ENCODE results near the gene ZNF845.
A peak's percentile ranks its signal among the peaks of the same experiment; 100 is the strongest.
"Not testable (repeated sequence)": the region's sequence is repeated elsewhere in the genome, so short reads cannot be mapped to it uniquely, and the experiment has no call there.

Gene ZNF845

DNA sequence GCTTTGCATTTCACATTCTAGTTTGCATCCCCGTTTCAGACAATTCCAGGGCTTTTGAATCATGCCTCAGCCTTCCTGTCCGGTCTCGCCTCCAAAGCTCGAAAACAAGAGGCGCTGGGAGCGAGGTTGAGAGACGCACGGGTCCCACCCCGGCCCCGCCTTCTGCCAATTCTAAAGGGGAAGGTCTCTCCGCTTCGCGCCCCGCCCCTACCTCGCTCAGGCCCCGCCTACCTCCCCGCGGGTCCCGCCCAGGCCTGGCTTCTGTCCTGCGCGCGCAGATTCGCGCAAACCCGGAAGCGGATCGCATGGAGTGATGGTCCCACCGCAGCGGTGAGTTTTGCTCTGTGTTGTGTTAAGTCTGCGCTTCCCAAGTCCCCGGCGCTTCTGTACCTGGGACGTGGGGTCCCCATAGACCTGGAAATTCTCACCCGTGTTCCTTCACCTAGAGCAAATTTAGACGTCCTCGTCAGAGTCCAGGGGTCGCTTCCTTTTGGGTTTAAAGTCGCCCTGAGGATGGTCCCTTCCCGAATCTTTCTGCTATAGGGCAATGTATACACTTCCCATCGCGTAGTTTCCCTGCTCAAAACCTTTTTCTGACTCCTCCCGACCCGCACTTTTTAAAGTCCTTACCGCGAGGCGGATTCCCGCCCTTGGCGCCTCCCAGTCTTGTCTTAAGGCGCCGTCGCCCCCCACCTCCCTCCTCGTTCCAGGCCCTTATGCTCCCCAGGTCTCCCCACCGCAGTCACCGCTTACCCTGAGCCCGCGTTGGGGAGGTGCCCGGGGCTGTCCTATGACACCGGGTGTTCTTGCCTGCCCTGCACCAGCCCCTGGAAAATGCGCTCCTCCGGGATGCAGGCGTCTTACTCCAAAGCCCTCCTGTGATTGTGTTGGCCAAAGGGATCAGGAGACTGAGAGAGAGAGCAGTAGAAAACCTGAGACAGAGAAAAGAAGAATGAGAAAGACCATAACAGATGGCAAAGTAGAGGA lies at the start of gene ZNF845:
Gene ZNF845 (plus strand): TSS at position 287 of the 987 bp plus-strand sequence. CDS start 7,559 bp downstream, outside the sequence.
- DNase-seq: peak; percentile 91

DNA sequence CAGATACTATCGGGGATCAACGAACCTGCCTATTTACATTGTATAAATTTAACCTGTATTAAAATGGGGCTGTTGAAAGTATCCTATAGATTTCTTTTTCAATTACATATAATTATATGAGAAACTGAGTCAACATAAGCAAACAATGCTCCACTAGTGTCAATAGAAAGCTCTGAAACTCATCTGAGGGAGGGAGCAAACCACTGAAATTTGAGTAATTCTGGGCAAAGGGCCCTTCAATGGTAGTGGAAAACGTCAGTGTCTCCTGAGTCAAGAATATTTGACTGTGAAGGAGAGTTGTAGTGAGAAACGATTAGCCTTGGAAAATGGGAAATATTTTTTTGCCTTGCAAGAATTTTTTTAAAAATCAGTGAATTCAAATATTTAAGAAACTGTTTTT lies 48.5 kb upstream of the ZNF845 start:
- no peak for DNase-seq

DNA sequence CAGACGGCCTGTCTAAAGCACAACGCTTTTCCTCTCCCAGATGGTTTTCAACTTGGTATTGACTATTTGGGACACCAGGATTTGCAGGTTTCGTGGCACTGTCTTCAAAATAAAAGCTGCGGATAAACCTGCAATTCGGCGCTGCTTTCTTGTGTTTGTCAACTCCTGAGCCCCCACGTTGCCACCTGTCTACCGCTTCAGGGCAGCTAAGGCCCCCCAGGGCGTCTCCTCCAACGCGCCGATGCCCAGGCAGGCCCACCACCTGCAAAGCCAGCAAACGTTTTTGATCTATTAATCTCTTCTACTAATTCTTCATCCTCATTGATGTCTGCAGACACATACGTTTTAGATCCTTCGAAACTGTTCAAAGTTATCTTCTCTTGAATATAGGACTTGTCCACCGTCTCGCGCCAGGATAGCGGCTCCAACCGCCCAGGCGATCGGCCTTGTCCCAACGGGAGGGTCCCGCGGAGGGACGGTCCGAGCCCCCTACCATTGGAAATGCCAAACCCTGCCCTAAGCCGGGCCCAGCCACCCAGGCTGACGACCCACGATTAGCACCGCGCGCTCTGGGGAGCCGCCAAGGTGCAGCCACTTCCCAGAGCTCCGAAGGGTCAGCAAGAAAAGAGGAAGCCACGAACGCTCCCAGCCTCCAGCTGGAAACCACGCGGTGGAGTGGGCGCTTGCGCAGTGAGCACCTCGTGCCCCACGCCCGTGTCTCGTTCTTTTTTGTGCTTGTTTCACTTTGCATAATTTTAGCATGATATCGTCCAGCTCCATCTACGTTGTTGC lies 42.6 kb upstream of the ZNF845 start:
- no peak for DNase-seq

DNA sequence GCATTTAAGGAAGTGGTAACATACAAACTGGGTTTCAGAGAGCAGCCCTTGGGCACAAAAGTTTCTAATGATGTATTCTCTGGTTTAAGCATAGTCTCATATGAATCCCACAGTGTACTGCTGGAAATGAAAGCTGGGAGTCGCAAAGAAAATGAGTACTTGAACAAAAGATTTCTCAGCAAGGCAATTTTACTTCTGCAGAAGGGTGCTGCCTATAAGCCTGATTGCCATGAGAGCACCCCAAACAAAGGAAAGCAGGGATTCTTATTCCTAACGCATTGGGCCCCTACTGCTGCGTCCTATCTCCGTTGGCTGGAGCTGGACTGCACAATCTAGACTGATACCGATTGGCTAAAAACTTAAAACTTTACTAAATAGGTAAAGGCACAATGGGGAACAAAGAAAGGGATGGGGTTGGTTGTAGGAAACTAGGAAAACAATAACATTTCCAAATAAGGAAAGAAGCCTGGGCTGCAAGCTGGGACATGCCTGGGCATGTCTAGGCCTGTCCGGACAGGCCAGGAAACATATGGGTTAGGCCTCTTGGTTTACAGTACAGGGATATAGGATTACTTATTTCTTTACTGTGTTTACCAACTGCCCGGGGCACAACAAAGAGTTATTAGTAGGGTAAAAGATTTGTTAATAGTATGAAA lies 38.6 kb upstream of the ZNF845 start:
- peak; percentile 0 for DNase-seq

DNA sequence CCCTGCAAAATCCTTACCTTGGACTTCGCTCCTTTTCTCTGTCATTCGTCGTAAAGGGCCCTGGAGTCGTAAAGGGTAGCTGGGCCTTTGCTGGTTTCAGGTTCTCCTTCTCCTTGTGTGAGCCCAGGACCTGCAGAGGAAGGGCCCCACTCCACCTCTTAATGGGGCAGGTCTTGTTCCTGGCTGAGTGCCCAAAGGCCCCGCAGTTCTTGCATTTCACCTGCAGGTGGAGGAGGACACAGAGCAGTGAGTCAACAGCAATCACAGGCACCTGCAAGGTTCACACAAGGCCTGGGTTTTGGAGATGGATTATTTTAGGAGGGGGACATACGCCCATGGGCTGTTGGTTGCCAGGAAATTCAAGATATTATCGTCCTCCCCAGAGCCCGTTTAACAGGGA lies 32.2 kb upstream of the ZNF845 start:
- not testable (repeated sequence) for DNase-seq

DNA sequence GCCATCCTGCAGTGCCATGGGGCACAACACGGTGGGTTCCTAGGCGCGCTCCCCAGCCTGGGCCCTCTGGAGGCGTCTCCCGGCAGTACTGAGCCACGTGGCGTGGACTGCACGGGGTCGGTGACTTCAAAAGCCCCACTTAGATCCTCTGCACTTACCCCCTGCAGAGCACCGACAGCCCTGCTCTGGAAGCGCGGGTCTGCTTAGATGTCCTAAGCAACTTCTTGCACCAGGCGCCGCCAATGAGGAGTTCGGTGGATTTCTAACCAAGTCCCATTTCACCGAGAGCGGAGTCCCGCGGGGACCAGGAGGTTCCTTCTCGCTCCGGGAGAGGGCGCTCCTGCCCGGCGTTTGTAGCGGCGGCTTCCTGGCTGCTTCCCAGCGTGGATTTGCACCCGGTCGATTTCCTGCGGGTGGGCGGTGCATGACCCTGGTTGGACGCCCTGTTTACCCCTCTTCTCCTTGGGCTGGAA lies 25.2 kb upstream of the ZNF845 start:
- DNase-seq: no peak

DNA sequence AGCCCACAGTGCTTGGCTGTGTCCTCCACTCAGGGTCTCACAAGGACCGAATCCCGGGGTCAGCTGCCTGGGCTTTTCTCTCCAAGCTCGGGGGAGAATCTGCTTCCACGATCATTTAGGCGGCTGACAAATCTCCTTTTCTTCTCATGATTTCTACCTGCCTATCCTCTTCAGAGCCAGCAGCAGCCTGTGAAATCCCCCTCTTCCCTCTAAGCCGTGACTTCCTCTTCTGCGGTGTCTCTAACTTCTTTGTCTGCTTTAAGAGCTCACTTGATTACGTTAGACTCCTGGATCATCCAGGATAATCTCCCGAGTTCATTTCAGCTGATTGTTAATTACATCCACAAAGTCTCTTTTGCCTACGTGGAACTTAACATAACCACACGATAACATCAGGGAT lies 22.5 kb upstream of the ZNF845 start:
- no peak for DNase-seq

DNA sequence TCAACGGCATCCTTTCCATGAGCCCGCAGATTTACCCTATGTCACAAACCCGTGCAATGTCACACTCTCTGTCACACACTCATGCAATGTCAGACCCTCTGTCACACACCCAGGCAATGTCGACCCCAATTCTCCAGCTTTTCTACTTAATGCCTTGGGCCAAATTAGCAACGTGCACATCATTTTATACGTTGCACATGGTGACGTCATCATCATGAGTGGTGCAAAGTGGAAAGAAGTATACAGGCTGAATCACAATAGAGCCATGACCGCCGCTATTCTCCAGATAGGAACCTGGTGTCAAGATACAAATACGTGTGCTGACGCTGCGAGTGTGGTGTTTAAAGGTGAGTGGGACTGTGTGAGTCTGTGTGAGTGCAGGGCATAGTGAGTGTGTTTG lies 21.7 kb upstream of the ZNF845 start:
- no peak for DNase-seq

DNA sequence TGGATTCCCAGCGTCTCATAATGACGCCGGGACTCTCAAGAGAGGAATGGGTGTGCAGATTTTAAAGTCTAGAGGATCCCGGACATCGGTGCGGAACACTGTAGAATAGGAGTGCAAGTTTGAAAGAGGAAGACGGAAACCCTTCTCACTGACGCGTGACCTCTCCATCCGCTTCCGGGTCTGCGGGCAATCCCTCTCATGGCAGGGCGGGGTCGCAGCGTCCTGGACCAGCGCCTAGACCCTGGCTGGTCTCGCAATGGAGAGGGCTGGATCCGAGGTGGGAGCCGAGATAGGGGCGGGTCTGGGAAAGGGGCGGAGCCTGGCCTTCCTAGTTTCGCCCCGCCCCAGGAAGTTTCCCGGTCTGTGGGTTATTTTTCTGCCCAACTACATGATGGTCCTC lies 4.6 kb upstream of the ZNF845 start:
- peak; percentile 15 for DNase-seq

DNA sequence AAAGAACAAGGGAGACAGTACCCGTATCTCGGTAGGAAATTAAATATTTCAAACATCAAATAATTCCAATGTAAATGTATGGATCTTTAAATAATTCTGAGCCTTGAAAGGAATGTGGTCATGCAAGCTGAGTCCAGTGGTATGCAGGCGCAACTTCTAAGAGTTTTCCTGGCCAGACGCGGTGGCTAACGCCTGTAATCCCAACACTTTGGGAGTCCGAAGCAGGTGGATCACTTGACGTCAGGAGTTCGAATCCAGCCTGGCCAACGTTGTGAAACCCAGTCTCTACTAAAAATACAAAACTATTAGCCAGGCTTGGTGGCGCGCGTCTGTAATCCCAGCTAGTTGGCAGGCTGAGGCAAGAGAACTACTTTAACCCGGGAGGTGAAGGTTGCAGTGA lies 1.1 kb upstream of the ZNF845 start:
- DNase-seq: no peak

DNA sequence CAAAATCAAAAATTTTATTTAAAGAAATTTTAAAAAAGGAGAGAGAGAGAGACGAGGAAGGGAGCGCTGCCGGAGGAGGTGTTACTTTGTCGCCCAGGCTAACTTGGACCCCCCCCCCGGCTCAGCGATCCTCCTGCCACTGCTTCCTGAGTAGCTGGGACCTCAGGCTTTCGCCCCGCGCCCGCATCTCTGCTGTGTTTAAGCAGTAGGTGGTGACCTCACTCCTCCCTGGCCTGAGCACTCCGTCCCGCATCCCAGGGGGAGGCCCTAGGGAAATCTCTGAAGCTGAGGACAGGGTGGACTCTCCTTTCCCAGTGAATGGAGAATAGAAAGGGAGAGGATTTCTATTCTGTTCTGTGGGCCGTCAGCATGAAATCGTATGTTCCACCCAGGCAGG lies 485 bp upstream of the ZNF845 start:
- DNase-seq: no peak

DNA sequence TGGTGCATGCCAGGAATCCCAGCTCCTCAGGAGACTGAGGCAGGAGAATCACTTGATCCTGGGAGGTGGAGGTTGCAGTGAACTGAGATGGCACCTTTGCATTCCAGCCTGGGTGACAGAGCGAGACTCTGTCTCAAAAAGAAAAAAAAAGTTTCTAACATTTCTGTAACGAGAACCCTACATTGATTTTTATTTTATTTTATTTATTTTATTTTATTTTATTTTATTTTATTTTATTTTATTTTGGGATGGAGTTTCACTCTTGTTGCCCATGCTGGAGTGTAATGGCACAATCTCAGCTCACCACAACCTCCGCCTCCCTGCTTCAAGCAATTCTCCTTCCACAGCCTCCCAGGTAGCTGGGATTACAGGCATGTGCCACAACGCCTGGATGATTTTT lies 10.9 kb downstream of the ZNF845 start:
- DNase-seq: not testable (repeated sequence)

DNA sequence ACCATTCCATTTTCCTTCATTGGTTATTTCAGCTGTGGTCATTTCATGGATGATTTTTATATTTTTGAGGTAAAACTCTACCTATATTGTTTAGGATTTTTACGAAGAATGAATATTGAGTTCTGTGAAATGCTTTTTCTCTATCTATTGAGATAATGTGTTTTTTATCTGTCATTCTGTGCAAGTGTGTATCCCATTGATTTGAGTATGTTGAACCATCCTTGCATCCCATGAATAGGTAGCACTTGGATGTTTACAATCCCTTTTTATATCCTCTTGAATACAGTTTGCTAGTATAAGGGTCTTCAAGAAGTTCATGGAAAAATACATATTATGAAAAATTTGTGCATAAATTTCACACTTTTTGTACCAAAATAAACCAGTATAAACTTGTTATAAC lies 22.2 kb downstream of the ZNF845 start:
- no peak for DNase-seq

DNA sequence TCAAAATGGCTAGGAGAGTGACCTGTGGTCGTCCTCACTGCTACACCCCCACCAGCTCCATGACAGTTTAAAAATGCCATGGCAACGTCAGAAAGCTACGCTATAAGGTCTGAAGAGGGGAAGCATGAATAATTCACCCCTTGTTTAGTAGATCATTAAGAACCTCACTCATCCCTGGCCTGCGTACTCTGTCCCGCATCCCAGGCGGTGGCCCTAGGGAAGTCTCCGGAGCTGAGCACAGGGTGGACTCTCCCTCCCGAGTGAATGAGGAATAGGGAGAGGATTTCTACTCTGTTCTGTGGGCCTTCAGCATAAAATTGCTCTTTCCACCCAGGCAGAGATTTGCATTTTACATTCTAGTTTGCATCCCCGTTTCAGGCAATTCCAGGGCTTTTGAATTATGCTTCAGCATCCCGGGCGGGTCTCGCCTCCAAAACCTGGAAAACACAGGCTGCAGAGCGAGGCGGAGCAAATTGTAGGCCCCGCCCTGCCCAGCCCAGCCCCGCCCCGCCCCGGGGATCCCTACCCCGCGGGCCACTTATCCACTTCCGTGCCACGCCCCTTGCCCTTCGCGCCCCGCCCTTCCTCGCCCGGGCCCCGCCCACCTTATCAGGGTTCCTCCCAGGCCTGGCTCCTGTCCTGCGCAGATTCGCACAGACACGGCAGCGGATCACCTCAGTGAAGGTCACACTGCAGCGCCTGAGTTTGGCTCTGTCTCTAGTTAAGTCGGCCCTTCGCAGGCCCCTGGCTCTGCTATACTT lies 24.5 kb downstream of the ZNF845 start:
- no peak for DNase-seq

DNA sequence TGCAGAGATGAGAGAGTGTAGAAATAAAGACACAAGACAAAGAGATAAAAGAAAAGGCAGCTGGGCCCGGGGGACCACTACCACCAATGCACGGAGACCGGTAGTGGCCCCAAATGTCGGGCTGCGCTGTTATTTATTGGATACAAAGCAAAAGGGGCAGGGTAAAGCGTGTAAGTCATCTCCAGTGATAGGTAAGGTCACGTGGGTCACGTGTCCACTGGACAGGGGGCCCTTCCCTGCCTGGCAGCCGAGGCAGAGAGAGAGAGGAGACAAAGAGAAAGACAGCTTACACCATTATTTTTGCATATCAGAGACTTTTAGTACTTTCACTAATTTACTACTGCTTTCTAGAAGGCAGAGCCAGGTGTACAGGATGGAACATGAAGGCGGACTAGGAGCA lies 26.5 kb downstream of the ZNF845 start:
- not testable (repeated sequence) for DNase-seq

DNA sequence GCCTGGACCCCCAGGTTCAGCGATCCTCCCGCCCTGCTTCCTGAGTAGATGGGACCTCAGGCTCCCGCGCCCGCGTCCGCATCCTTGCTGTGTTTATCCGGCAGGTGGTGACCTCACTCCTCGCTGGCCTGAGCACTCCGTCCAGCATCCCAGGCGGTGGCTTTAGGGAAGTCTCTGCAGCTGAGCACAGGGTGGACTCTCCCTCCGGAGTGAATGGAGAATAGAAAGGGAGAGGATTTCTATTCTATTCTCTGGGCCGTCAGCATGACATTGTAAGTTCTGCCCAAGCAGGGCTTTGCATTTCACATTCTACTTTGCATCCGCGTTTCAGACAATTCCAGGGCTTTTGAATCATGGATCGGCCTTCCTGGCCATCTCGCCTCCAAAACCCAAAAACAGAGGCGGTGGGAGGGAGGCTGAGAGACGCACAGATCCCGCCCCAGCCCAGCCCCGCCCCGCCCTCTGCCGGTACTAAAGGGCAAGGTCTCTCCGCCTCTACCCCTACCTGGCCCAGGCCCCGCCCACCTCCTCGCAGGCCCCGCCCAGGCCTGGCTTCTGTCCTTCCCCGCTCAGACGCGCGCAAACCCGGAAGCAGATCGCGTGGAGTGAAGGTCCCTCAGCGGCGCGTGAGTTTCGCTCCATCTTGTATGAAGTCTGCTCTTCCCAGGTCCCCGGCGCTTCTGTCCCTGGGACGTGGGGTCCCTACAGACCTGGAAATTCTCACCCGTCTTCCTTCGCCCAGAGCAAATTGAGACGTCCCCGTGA lies 31.8 kb downstream of the ZNF845 start, which contains the start of gene ZNF525:
Gene ZNF525 (plus strand): TSS at position 572 of the 765 bp plus-strand sequence. CDS start 6,577 bp downstream, outside the sequence.
- peak; percentile 74 for DNase-seq

DNA sequence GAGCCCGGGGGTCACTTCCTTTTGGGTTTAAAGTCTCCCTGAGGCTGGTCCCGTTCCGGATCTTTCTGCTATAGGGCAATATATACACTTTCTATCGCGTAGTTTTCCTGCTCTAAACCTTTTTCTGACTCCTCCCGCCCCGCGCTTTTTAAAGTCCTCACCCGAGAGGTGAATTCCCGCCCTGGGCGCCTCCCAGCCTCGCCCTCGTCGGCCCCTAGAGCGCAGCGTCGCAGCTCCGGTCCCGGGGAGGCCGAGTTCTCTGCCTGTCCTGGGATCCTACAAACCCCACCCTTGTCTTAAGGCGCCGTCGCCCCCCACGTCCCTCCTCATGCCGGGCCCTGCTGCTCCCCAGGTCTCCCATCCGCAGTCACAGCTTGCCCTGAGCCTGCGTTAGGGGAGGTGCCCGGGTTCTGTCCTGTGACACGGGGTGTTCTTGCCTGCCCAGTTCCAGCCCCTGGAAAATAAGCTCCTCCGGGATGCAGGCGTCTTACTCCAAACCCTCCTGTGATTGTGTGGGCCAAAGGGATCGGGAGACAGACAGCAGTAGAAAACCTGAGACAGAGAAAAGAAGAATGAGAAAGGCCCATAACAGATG lies 32.4 kb downstream of the ZNF845 start:
- DNase-seq: no peak

DNA sequence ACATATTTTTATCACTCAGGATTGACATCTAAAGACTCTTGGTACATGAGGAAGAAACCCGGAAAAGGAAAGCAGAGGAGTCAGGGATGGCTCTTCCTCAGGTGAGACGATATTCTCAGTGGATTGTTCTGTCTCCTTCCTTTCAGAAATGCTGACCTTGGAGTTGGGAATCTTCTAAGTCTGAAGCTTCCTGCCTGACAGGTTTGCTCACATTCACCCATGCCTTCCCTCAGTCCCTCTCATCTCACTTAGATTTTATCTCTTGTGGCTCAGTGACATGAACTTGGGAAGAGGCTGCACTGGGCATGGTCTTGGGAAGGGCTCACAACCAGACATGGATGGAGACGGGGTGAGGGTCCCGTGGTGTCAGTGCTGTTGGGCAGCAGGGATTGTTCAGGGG lies 38.6 kb downstream of the ZNF845 start:
- DNase-seq: no peak

DNA sequence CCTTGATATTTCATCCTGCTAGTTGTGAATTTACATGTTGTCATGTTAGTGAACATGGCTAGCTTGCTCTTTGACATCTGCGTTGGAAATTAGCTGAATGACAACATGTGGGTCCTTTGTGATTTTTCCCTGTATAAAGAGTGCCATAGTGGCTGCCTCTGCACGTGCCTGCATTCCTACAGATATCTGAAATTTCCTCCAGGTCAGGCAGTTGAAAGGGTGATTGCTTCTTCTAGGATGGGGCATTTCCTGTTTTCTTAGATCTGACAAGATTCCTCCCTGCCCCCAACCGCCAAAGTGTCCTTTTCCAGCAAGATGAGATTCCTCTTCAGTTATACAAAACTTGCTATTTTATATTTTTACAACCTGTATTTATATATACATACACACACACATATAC lies 40.7 kb downstream of the ZNF845 start:
- DNase-seq: no peak

DNA sequence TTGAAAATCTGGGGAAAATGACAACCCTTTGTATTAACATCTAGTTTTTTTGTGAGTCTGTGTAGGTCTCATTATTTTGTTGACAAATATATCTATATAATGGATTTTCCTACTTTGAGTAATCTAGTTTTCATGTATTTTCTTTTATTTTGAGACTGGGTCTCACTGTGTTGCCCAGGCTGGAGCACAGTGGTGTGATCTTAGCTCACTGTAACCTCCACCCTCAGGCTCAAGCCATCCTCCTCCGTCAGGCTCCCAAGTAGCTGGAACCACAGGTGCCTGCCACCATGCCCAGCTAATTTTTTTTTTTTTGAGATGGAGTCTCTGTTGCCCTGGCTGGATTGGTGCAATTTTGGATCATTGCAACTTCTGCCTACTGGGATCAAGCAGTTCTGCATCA lies 41.2 kb downstream of the ZNF845 start:
- no peak for DNase-seq

DNA sequence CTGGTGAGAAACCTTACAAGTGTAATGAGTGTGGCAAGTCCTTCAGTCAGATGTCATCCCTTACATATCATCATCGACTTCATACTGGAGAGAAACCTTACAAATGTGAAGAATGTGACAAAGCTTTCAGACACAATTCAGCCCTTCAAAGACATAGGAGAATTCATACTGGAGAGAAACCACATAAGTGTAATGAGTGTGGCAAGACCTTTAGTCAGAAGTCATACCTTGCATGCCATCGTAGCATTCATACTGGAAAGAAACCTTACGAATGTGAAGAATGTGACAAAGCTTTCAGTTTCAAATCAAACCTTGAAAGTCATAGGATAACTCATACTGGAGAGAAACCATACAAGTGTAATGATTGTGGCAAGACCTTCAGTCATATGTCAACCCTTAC lies 47.8 kb downstream of the ZNF845 start:
- DNase-seq: no peak
